Esophagus squamous epithelium (tissue), 5 donors: Measurements from ENCODE around the gene NPLOC4. TPM values are rescaled to one million over a fixed set of nuclear protein-coding genes. Genes with fewer than 3 reads are reported as not detected.

Source experiments
- DNase-seq: peaks from one replicate; lab custom pipeline; 2025; lab: John Stamatoyannopoulos, UW
- H3K27ac ChIP-seq, 4 donors: fragments of 200-600 bp; sonication (generic); one replicate each; pipeline ENCODE4 v1.5.1; 2016 to 2019; ENCODE audit warnings: mild to moderate bottlenecking in 1 of 4
- H3K27me3 ChIP-seq, 4 donors: fragments of 200-600 bp; sonication (generic); 1 replicate in 3 of 4; 2 replicates in 1 of 4; pipeline versions ENCODE4 v1.5.1 to v1.6.0; 2017 to 2021; ENCODE audit warnings: antibody characterized with exemption in 1 of 4
- H3K36me3 ChIP-seq, 3 donors: fragments of 200-600 bp; sonication (generic); one replicate each; pipeline ENCODE4 v1.5.1; 2016 to 2019
- H3K4me1 ChIP-seq, 3 donors: fragments of 200-600 bp; sonication (generic); one replicate each; pipeline ENCODE4 v1.5.1; 2017 to 2019
- H3K4me3 ChIP-seq, 4 donors: fragments of 200-600 bp; sonication (generic); 1 replicate in 3 of 4; 2 replicates in 1 of 4; pipeline ENCODE4 v1.5.1; 2016 to 2019; ENCODE audit warnings: mild to moderate bottlenecking in 2 of 4, moderate library complexity in 1 of 4
- H3K9me3 ChIP-seq, 3 donors: fragments of 200-600 bp; sonication (generic); one replicate each; pipeline ENCODE4 v1.5.1; 2016 to 2019
- POLR2A ChIP-seq, 4 donors: fragments of 450-650 bp; IDR thresholded peaks; one replicate each; pipeline ENCODE4 v1.6.1; 2017; ENCODE audit warnings: antibody characterized with exemption in 4 of 4, mild to moderate bottlenecking in 4 of 4, moderate library complexity in 3 of 4
- WGBS, 2 donors: methylation state at CpG; one replicate each; pipeline ENCODE4 v1.1.5; 2018; 5-methylcytosine and 5-hydroxymethylcytosine counted together
- intact Hi-C: fragments of 100-400 bp; cut with DNase I; formaldehyde crosslinking; loops from one replicate; pipeline ENCODE4 v1.15.0; 2022
- total RNA-seq, 4 donors: library from RNA; depleted of rRNA; stranded (reverse); fragments of >200 nt; gene quantifications; one replicate each; pipeline ENCODE4 v1.1.0, GENCODE V29; 2016
- TF ChIP-seq, protein P1 (sequence below), 6 experiments: fragments of 450-650 bp in 4 of 6; fragments of 200-600 bp in 2 of 6; sonication (generic) in 2 of 6; IDR thresholded peaks; one replicate each; pipeline ENCODE4 v1.5.1; 2016 to 2019; ENCODE audit warnings: antibody characterized with exemption in 6 of 6, mild to moderate bottlenecking in 4 of 6, moderate library complexity in 4 of 6
- donor health status: DM: yes; HTN: yes; CAD: no.

Gene NPLOC4
- total RNA-seq, 4 donors from 2014 or later, result 49.0 to 80.9 (median 62.4) TPM

DNA sequence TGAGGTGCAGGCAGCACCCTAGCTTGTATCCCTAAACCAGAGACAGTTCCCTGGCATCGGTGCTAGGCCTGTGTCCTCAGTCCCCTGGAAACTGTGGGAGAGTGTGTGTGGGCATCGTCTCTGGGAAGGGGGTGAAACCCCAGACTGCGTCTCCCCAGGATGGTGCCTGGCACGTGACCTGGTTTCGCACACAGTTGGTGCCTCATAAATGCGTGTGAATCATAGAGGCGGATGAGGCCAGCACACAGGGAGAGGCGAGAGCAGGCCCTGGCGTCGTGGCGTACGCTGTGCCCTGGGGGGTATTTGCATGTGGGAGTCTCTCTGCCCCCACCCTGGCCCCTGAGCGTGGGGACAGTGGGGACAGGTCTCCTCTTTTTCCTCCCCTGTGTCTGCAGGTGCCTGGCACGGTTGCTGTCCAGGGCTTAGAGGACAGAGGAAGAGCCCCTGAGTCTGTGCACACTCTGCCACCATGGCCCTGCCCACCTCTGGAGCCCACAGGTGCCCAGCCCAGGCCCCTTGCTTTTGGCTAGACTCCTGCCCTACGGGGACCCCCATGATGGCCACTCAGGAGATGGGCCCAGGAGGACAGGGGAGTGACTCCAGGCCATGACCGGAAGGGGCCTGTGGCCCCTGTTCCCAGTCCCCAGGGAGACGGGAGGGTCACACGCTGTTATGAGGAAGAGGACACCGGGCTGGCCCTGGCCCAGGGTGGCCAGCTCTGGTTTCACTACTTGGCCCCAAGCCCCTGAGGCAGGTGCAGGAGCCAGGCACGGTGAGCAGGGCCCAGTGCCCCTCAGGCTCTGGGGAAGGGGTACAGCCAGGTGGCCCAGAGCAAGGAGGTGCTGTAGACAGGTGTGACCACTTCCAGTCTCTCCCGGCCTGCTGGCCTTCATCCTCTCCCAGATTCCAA, 110.0 kb downstream of the NPLOC4 start:
- H3K27me3 ChIP-seq, result peaks cover 0 to 88% (median 14%) of the 10 kb centered on the region in 4 donors
- no peaks in the 10 kb centered on the region for H3K9me3 ChIP-seq
- no peak for DNase-seq
- peaks cover 0 to 27% (median 8%) of the 10 kb centered on the region in 3 donors for H3K4me1 ChIP-seq
- no peak overlapping the region for H3K27ac ChIP-seq
- H3K4me3 ChIP-seq, result no peak overlapping the region
- intact Hi-C loops, result no loop called here
- no peaks in the 10 kb centered on the region for H3K36me3 ChIP-seq
- TF ChIP-seq POLR2A (IDR thresholded peaks at IDR 0.05), result no peak
- TF ChIP-seq, protein P1, sequence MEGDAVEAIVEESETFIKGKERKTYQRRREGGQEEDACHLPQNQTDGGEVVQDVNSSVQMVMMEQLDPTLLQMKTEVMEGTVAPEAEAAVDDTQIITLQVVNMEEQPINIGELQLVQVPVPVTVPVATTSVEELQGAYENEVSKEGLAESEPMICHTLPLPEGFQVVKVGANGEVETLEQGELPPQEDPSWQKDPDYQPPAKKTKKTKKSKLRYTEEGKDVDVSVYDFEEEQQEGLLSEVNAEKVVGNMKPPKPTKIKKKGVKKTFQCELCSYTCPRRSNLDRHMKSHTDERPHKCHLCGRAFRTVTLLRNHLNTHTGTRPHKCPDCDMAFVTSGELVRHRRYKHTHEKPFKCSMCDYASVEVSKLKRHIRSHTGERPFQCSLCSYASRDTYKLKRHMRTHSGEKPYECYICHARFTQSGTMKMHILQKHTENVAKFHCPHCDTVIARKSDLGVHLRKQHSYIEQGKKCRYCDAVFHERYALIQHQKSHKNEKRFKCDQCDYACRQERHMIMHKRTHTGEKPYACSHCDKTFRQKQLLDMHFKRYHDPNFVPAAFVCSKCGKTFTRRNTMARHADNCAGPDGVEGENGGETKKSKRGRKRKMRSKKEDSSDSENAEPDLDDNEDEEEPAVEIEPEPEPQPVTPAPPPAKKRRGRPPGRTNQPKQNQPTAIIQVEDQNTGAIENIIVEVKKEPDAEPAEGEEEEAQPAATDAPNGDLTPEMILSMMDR (IDR thresholded peaks at IDR 0.05), result no peak
- 73 to 82% methylated on average over 7 to 9 of the region's 21 CpGs for WGBS, 2 donors

DNA sequence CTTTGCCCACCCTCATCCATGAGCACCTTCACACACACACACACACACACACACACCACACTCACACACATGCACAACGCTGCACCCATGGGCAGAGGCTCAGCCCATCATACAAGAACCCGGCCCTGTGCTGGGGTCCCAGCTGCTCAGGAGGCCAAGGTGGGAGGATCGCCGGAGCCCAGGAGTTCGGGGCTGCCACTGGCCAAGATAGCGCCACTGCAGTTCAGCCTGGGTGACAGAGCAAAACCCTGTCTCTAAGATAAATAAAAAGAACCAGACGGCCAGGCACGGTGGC, 112.1 kb downstream of the NPLOC4 start:
- no peak for DNase-seq
- Histone ChIP-seq H3K4me1 (peaks cover 5 to 32% (median 12%) of the 10 kb centered on the region in 3 donors), H3K36me3 (no peaks in the 10 kb centered on the region), H3K27ac (no peak overlapping the region), H3K27me3 (peaks cover 0 to 78% (median 14%) of the 10 kb centered on the region in 4 donors), H3K9me3 (no peaks in the 10 kb centered on the region), H3K4me3 (no peak overlapping the region)
- intact Hi-C loops, result no loop called here
- TF ChIP-seq, protein P1 (IDR thresholded peaks at IDR 0.05), result no peak
- no peak for TF ChIP-seq POLR2A (IDR thresholded peaks at IDR 0.05)
- 65 to 75% methylated on average over 2 to 3 of the region's 8 CpGs for WGBS, 2 donors

DNA sequence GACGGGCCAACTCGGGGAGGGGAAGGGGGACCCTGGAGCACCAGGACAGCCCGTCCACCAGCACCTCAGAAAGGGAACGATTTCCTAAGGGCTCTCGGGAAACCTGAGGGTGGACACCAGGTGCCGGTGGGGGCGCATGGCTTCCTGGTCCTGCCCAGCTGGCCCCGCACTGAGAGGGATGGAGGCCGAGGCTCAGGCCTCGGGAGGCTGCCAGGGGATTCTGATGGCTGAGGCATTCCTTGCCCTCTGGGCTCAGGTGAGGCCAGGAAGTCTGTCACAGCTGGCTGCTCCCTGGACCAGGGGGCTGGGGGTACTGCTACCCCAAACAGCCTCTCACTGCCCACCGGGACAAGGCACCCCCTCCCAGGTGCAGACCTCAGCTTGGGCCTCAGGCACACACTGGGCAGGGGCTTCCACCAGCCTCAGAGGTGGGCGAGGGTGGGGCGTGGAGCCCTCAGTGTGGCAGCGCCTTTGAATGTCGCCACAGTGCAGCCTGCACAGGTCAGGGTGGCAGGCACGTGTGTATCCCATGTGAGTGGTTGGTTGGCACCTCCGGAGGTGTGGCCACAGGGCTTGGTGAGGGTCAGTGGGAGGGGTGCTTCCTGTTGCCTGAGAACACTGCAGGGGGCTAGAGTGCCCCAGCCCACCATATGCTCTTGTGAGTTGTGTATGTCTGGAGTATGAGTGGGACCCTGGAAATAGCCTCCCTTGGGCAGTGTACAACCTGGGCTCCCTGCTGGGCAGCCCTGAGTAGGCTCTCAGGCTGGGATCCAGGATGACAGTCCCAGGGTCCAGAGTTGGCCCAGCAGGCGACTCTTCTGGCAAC, 112.7 kb downstream of the NPLOC4 start:
- H3K36me3 ChIP-seq, result no peaks in the 10 kb centered on the region
- no CpG with 5 or more reads among the region's 18 CpGs for WGBS, 2 donors
- H3K4me3 ChIP-seq, result no peak overlapping the region
- DNase-seq, result no peak
- TF ChIP-seq, protein P1 (IDR thresholded peaks at IDR 0.05), result no peak
- no peak for TF ChIP-seq POLR2A (IDR thresholded peaks at IDR 0.05)
- no peaks in the 10 kb centered on the region for H3K9me3 ChIP-seq
- peaks cover 10 to 37% (median 17%) of the 10 kb centered on the region in 3 donors for H3K4me1 ChIP-seq
- H3K27ac ChIP-seq, result no peak overlapping the region
- H3K27me3 ChIP-seq, result peaks cover 0 to 72% (median 12%) of the 10 kb centered on the region in 4 donors
- intact Hi-C loops, result no loop called here

DNA sequence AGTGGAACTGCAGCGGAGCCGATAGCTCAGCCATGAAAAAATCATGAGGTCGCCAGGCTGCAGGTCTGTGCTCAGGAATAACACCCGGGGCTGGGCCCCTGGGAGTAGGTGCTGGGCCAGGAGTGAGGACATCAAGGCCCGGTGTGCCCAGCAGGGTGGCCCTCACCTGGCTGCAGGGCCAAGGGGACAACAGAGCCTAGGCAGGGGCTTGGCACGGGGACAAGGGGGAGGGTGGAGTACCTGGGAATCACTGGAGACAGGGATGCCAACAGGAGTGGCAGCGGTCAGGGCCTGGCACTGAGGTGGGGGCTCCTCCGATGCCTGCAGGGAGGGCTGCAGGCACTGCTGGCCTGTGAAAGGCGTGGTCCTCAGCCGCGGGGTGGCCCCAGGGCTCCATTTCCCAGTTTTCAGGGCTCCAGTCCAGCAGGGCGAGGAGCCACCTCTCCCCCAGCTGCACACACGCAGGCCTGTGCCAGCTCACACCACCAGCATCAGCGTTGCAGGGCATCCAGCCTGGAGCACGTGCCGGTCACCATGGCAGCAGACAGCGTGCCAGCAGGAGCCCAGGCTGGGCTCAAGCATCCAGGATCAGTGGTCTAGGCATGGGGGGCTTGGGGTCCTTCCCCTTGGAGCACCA, 113.4 kb downstream of the NPLOC4 start:
- H3K9me3 ChIP-seq, result no peaks in the 10 kb centered on the region
- intact Hi-C loops, result no loop called here
- TF ChIP-seq POLR2A (IDR thresholded peaks at IDR 0.05), result no peak
- TF ChIP-seq, protein P1 (IDR thresholded peaks at IDR 0.05), result no peak
- no peak overlapping the region for H3K27ac ChIP-seq
- H3K4me1 ChIP-seq, result peaks cover 18 to 45% (median 23%) of the 10 kb centered on the region in 3 donors
- H3K27me3 ChIP-seq, result peaks cover 0 to 65% (median 11%) of the 10 kb centered on the region in 4 donors
- WGBS, 2 donors, result 12 to 47% methylated on average over 3 to 10 of the region's 17 CpGs
- no peaks in the 10 kb centered on the region for H3K36me3 ChIP-seq
- no peak for DNase-seq
- H3K4me3 ChIP-seq, result no peak overlapping the region
